DOHH2 (cell line): ENCODE measurements around the gene TMEM182.

Experiments
- CTCF ChIP-seq: fragments of 200-600 bp; sonication (generic); IDR thresholded peaks from one replicate; pipeline ENCODE4 v1.5.1; 2014; ENCODE audit warnings: antibody characterized with exemption, mild to moderate bottlenecking, low read depth, low read length; ENCODE audit not compliant: poor library complexity, severe bottlenecking
- EZH2phosphoT487 ChIP-seq: fragments of 200-600 bp; sonication (generic); IDR thresholded peaks from 2 replicates; pipeline ENCODE4 v1.6.1; 2017; ENCODE audit warnings: borderline replicate concordance, mild to moderate bottlenecking, antibody characterized with exemption, low read length, moderate library complexity, mixed read lengths

- no peak for TF ChIP-seq CTCF
- no peak for TF ChIP-seq EZH2phosphoT487
Measured at GRCh38 chr2:102718387-102719316, 43.2 kb upstream of the TMEM182 start.
